BLaER1 (cell line): ENCODE data around the gene C17orf114.
"Not testable (repeated sequence)": the region's sequence is repeated elsewhere in the genome, so short reads cannot be mapped to it uniquely, and the experiment has no call there.

ENCODE experiments used
- H3K27ac ChIP-seq: shearing (Covaris generic); formaldehyde crosslinking; 2 replicates; pipeline ENCODE4 v1.8.1; 2022
- H3K27me3 ChIP-seq: shearing (Covaris generic); formaldehyde crosslinking; 2 replicates; pipeline ENCODE4 v1.8.1; 2022
- H3K36me3 ChIP-seq: shearing (Covaris generic); formaldehyde crosslinking; 2 replicates; pipeline ENCODE4 v1.8.1; 2022
- H3K4me1 ChIP-seq: shearing (Covaris generic); formaldehyde crosslinking; 2 replicates; pipeline ENCODE4 v1.8.1; 2022
- H3K4me2 ChIP-seq: shearing (Covaris generic); formaldehyde crosslinking; 2 replicates; pipeline ENCODE4 v1.8.1; 2022
- H3K4me3 ChIP-seq: shearing (Covaris generic); formaldehyde crosslinking; 2 replicates; pipeline ENCODE4 v1.8.1; 2022
- H3K9ac ChIP-seq: shearing (Covaris generic); formaldehyde crosslinking; 2 replicates; pipeline ENCODE4 v1.8.1; 2022
- H3K9me3 ChIP-seq: shearing (Covaris generic); formaldehyde crosslinking; 2 replicates; pipeline ENCODE4 v1.8.1; 2022
- H4K20me1 ChIP-seq: shearing (Covaris generic); formaldehyde crosslinking; 2 replicates; pipeline ENCODE4 v1.8.1; 2022
- Cebpa-rat ChIP-seq: shearing (Covaris generic); IDR thresholded peaks from 2 replicates; pipeline ENCODE4 v1.8.1; 2022

The C17orf114 gene

DNA sequence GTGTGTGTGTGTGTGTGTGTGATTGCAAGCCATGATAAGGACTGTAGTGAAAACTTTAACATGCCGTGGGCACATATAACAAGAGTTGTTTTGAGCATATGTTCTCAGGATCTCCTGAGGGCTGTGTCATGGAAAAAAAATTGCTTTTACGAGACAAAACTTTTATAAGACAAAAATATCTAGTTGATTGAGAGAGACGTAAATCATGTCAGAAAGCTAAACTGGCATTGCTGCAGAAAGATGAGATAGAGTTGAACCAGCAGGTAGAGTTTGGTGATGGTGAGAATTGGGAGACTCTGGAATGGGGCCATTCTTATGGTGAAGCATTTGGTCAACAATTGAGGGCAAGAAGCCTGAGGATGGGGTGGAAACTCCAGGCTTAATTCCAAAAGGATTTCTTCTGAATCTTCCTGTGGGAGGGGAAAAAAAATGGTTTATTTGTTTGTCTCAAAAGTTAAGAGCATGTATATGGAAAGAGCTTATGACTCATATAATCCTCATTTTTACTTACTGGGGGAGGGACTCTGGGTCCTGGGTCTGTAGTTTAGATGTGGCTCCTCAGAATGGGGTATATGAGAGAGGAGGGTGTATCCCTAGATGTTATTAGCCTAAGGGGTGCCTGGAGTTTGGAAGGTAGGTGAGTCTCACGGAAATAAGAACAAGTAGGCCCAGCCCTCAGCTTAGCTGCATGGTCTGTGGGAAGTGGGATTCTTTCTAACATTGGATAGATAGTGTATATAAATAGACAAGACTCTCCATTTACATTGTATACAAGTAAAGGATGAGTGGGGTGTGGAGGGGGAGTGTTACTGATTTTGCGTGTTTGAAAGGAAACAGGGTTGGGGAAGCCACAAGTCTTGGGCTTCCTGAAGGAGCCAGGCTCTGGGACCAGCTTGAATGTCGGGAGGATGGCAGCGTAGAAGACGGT is 38.1 kb upstream of the C17orf114 start:
- no peak overlapping the region for H3K27ac ChIP-seq
- no peak for TF ChIP-seq Cebpa-rat
- peaks cover 37% of the 10 kb centered on the region for H3K4me1 ChIP-seq
- H4K20me1 ChIP-seq, result peaks cover 100% of the 10 kb centered on the region
- H3K27me3 ChIP-seq, result no peaks in the 10 kb centered on the region
- no peak overlapping the region for H3K9ac ChIP-seq
- H3K9me3 ChIP-seq, result no peaks in the 10 kb centered on the region
- no peak overlapping the region for H3K4me2 ChIP-seq
- H3K36me3 ChIP-seq, result peaks cover 37% of the 10 kb centered on the region
- H3K4me3 ChIP-seq, result no peak overlapping the region

DNA sequence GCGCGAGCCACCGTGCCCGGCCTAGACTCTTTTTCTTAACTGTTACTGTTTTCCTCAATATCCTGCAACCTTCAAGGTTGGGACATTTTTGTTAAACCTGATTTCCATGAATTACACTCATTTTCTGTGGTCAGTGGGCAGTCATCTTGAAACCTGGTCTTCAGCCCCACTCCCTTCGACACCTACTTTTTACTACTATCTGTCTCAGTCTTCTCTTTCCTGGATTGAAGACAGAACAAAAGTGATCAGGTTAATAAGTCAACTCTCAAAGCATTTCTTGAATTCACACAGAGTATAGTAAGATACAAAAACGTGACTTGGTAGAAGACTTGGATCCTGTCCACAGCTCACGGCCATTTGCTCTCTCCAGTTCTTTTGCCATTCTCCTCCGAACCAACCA is 37.1 kb upstream of the C17orf114 start:
- Histone ChIP-seq H4K20me1 (peaks cover 100% of the 10 kb centered on the region), H3K27me3 (no peaks in the 10 kb centered on the region), H3K4me1 (peaks cover 47% of the 10 kb centered on the region), H3K4me2 (no peak overlapping the region), H3K9me3 (no peaks in the 10 kb centered on the region), H3K9ac (no peak overlapping the region), H3K36me3 (peaks cover 27% of the 10 kb centered on the region), H3K4me3 (no peak overlapping the region), H3K27ac (no peak overlapping the region)
- TF ChIP-seq Cebpa-rat, result no peak

DNA sequence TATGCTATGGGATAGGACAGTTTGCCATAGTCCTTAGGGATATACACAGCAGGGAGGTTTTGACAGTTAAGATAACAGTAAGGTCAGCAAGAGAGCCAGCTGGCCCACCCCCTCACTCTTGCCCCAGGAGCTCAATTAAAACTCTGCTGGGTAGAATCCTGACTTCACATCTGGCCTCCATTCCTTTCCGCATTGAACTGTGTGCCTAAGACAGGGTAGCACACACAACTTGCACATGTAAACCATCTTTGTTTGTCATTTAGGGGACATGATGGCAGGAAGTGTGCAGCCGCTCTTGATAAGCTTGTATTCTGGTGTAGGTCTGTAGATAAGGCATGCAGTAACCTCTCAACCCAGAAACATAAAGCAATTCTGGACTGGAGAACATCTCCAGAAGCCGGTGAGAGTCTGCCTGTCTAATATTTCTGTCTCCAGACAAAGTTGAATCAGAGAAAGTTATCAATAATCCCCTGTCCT is 36.2 kb upstream of the C17orf114 start:
- peaks cover 18% of the 10 kb centered on the region for H3K36me3 ChIP-seq
- H3K27ac ChIP-seq, result no peak overlapping the region
- H3K9ac ChIP-seq, result no peak overlapping the region
- no peak overlapping the region for H3K4me2 ChIP-seq
- no peak for TF ChIP-seq Cebpa-rat
- peaks cover 52% of the 10 kb centered on the region for H3K4me1 ChIP-seq
- no peaks in the 10 kb centered on the region for H3K27me3 ChIP-seq
- H4K20me1 ChIP-seq, result peaks cover 96% of the 10 kb centered on the region
- H3K9me3 ChIP-seq, result no peaks in the 10 kb centered on the region
- no peak overlapping the region for H3K4me3 ChIP-seq

DNA sequence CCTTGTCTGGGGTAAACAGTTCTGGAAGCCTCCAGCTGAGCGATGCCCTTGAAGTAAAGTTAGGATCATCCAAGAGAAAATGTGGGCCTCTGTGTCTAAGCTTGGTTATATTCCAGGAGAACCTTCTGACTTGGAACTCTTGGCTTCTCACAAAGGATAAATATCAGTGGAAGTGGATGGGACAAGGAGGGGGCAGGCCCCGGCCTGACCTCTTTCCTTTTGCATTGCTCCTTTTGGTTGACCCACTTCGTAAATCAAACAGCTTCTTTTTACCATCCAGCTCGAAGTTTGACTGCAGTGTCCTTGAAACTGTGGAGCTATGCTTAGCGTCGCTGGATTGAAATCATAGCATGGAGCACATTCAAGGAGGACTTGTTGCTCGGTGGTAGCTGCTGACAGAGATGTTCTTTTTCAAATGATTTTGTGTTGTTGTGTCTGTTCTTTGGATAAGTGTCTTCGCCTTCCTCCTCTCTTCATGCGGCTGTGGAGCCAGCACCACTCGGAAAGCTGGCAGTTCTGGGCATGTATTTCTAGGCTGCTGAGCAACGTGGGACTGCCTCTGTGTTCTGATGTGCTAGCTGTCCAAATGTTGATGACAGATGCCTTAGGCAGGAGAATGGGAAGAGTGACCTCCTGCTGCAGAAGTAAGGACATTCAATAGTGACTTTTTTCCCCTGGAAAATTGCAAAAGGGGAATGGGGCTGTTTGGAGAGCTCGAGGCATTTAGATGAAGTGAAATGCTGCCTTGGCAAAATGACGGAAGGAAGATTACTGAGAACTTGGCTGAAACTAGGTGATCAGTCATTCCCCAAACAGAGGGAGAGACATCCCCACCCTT is 35.6 kb upstream of the C17orf114 start:
- Histone ChIP-seq H4K20me1 (peaks cover 89% of the 10 kb centered on the region), H3K27ac (no peak overlapping the region), H3K4me2 (no peak overlapping the region), H3K4me3 (no peak overlapping the region), H3K27me3 (no peaks in the 10 kb centered on the region), H3K4me1 (peaks cover 52% of the 10 kb centered on the region), H3K36me3 (peaks cover 18% of the 10 kb centered on the region), H3K9me3 (no peaks in the 10 kb centered on the region), H3K9ac (no peak overlapping the region)
- no peak for TF ChIP-seq Cebpa-rat

DNA sequence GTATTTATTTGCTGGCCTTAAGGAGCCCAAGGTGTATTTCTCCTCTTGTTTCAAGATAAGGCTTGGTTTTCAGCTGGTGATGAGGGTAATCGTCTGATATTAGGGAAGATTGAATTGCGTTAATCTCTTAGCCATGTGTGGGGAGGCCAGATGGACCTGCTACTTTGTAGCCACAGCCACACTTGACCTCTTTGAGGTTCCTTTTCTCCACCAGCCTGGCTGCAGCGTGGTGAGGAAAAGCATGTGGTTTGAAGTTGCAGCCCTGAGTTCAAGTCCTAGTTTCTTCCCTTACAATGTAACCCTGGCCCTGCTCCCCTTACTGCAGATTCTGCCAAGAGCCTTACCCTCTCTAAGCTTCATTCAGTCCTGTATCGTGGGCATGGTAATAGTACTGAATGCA is 34.1 kb upstream of the C17orf114 start:
- H3K27ac ChIP-seq, result no peak overlapping the region
- TF ChIP-seq Cebpa-rat, result no peak
- no peaks in the 10 kb centered on the region for H3K27me3 ChIP-seq
- H3K4me3 ChIP-seq, result no peak overlapping the region
- H3K4me1 ChIP-seq, result peaks cover 52% of the 10 kb centered on the region
- peaks cover 18% of the 10 kb centered on the region for H3K36me3 ChIP-seq
- no peaks in the 10 kb centered on the region for H3K9me3 ChIP-seq
- peaks cover 74% of the 10 kb centered on the region for H4K20me1 ChIP-seq
- peak overlapping the region; percentile 96 for H3K4me2 ChIP-seq
- no peak overlapping the region for H3K9ac ChIP-seq

DNA sequence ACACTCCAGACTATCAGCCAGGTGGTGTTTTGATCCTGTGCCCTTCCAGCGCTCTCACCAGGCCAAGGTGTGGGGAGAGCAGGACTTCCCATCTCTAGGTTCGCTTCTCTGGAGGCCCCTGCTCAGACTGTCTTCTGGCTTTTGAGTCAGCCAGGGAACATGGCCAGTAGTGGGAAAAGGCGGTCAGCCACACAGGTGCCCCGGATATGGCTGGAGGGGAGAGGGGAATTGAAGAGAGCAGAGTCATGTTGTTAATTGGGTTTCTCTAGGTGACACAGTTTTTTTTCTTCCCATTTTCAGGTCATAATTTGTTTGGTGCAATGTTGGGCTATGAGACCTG is 32.5 kb upstream of the C17orf114 start:
- Histone ChIP-seq H3K9ac (peak overlapping the region; percentile 90), H3K9me3 (no peaks in the 10 kb centered on the region), H3K4me3 (peak overlapping the region; percentile 98), H3K27ac (no peak overlapping the region), H3K4me1 (peaks cover 39% of the 10 kb centered on the region), H3K4me2 (peak overlapping the region; percentile 96), H3K27me3 (no peaks in the 10 kb centered on the region), H3K36me3 (peaks cover 18% of the 10 kb centered on the region), H4K20me1 (peaks cover 59% of the 10 kb centered on the region)
- no peak for TF ChIP-seq Cebpa-rat

DNA sequence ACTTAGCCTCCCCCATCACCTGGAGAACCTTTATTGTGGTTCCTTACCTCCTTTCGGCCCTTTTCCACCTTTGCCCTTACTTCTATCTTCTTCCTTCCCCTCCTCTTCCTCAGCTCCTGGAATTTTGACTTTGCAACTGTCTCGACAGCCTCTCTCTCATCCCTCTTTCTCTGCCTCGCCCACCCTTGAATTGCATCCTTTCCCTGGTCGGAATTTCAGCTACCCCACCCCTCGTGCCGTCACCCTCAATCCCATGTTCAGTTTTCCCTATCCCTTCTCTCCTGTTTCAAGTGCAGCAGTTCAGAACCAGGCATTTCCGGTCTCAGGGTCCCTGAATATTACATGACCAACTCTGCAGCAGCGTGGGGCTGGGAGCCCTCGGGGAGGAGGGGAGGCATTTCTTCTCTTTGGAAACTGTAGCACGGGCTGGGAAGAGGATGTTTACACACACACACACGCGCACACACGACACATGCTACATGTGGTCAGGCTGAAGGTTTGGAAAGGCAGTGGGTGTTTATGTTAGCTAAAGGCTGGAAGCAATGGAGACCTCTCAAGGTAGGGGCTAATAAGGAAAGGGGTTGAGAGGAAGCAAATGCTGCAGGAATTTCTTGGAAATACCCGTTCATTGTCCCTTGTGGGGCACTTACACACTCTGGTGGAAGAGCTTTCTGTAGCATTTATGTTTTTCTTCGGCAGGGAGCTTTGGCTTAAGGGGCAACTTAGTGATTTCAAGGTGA is 32.0 kb upstream of the C17orf114 start:
- TF ChIP-seq Cebpa-rat, result no peak
- Histone ChIP-seq H3K4me2 (peak overlapping the region; percentile 96), H4K20me1 (peaks cover 53% of the 10 kb centered on the region), H3K27ac (peak overlapping the region; percentile 85; the same call in 1 of the 2 replicates), H3K9ac (peak overlapping the region; percentile 90), H3K27me3 (no peaks in the 10 kb centered on the region), H3K4me1 (peaks cover 36% of the 10 kb centered on the region), H3K36me3 (peaks cover 13% of the 10 kb centered on the region), H3K4me3 (peak overlapping the region; percentile 98), H3K9me3 (no peaks in the 10 kb centered on the region)

DNA sequence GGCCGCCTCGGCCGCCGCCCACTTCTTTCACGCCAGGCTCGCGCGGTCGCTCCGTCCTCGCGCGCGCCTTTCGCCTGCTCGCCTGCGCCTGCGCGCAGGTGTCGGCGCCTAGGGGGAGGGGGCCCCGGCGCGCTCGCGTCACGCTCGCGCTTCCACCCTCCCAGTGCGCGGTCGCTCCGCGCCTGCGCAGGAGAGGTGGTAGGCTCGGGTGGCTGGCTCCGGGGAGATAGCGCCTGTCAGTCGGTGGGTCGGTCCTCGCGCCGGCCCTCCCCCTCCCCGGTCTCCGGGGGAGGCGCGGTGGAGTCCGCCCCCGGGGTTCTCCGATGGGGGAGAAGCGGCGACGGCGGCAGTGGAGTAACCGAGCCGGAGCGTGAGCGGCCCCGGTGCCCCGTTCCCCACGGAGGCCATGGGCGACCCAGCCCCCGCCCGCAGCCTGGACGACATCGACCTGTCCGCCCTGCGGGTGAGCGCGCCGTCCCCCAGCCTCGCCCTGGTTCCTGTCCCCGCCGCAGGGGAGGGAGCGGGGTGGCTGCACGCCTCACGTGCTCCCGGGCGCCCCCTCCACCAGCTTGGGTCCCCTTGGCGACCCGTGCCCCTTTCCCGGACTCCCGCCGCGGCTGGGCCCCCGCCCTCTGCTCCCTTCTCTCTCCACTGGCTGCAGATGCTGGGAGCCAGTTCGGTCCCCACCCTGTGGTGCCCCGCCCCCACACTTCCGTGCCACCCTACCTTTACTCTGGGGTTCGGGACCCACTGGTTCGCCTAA is 31.2 kb upstream of the C17orf114 start, which contains the start of gene MINK1:
MINK1 (plus strand) TSS at position 163 of the 763 bp plus-strand sequence; CDS start at position 407, 244 bp downstream.
- Histone ChIP-seq H3K27ac (peak within 1 kb of the TSS; percentile 85), H3K36me3 (peaks cover 10% of the 10 kb centered on the region)
- no peak for TF ChIP-seq Cebpa-rat

DNA sequence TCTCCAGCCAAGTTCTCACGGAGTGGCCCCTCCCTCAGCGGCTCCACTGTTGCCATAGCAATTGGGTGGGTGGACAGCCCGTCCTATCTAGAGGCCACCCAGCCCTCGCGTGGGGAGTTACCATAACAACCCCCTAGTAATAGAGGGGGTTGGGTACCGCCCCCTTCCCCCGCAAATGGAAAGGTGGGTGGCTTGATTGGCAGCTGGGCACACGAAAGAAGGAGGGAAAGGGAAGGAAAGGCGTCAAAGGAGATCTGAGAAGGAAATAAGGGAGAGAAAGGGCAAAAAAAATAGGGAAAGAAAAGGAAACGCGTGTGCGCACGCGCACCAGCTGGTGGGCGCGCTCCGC is 30.7 kb upstream of the C17orf114 start:
- H3K36me3 ChIP-seq, H3K9me3 ChIP-seq, H3K27me3 ChIP-seq: not testable (repeated sequence)
- peaks cover 40% of the 10 kb centered on the region for H4K20me1 ChIP-seq
- peaks cover 26% of the 10 kb centered on the region for H3K4me1 ChIP-seq
- H3K4me2 ChIP-seq, result peak overlapping the region; percentile 96
- peak overlapping the region; percentile 98 for H3K4me3 ChIP-seq
- peak overlapping the region; percentile 90 for H3K9ac ChIP-seq
- H3K27ac ChIP-seq, result peak overlapping the region; percentile 85

More for the DNA sequence above, 31.2 kb upstream of the C17orf114 start, which contains the start of gene MINK1:
- Histone ChIP-seq H3K4me2 (peak within 1 kb of the TSS; percentile 96), H3K9ac (peak within 1 kb of the TSS; percentile 90), H3K4me3 (peak within 1 kb of the TSS; percentile 98), H4K20me1 (peaks cover 46% of the 10 kb centered on the region), H3K9me3 (no peaks in the 10 kb centered on the region), H3K27me3 (no peaks in the 10 kb centered on the region), H3K4me1 (peaks cover 32% of the 10 kb centered on the region)
